Activated naive CD4-positive, alpha-beta T cell treated with anti-CD3 and anti-CD28 coated beads, Interleukin-2, amount 50 U/mL, for 24 hours (primary cell): Measurements from ENCODE around the gene CYLD.

ENCODE experiments used
- H3K27ac Mint-ChIP-seq: one replicate; pipeline ENCODE4 v1.8.0; 2021; ENCODE audit warnings: mild to moderate bottlenecking, mixed read lengths
- H3K27me3 Mint-ChIP-seq: one replicate; pipeline ENCODE4 v1.8.0; 2021; ENCODE audit warnings: mixed read lengths
- H3K36me3 Mint-ChIP-seq: one replicate; pipeline ENCODE4 v1.8.0; 2021; ENCODE audit warnings: mixed read lengths
- H3K4me1 Mint-ChIP-seq: one replicate; pipeline ENCODE4 v1.8.0; 2021; ENCODE audit warnings: mixed read lengths
- H3K4me3 Mint-ChIP-seq: one replicate; pipeline ENCODE4 v1.8.0; 2021; ENCODE audit warnings: mild to moderate bottlenecking, mixed read lengths
- H3K9me3 Mint-ChIP-seq: one replicate; pipeline ENCODE4 v1.8.0; 2021; ENCODE audit warnings: mixed read lengths

CYLD gene

DNA sequence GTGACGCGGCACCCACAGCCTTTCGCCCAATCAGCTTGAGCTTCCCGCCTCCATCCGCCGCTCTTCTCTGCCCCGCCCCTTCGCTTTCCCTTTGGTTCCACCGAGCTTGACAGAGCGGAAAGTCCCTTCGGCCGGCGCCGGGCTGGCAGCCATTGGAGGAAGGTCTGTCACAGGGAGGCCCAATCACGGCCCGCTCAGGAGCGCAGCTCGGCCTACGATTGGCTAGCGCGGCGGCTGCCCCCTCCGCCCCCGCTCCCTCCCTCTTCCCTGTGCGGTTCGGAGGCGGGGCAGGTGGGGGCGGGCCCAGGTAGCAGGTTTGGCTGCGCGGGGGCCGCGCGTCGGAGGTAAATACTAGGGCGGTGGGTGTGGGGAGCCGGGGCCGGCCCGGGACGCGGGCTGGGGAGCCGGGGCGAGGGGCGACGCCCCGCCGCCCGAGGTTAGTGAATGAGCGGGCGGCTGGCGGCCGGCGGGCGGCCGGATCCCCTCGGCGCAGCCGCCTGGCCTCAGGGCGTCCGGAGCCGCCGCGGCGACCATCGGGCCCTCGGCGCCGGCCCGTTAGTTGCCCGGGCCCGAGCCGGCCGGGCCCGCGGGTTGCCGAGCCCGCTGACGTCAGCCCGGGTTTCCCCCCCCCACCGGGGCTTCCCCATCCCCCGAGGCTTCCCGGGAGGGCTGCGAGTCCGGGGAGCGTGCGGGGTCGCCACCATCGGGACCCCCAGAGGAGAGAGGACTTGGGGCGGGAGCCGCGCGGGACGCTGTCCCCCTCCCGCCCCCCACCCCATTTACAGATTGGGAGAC, at the start of gene CYLD:
CYLD (plus strand) TSS at position 306 of the 795 bp plus-strand sequence. CDS start 7,613 bp downstream, outside the sequence.
- Mint-ChIP-seq H3K9me3 (no peaks in the 10 kb centered on the region), H3K27me3 (no peaks in the 10 kb centered on the region), H3K4me1 (peaks cover 55% of the 10 kb centered on the region), H3K27ac (peak within 1 kb of the TSS; percentile 96), H3K4me3 (peak within 1 kb of the TSS; percentile 93), H3K36me3 (peaks cover 12% of the 10 kb centered on the region)

DNA sequence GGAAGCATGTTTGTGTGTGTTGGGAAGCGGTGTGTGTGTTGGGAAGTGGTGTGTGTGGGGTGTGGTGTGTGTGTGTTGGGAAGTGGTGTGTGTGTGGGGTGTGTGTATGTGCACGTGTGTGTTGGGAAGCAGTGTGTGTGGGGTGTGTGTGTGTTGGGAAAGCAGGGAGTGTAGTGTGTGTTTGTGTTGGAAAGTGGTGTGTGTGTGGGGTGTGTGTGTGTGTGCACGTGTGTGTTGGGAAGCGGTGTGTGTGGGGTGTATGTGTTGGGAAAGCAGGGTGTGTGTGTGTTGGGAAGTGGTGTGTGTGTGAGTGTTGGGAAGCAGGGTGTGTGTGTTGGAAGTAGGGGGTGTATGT, 49.3 kb upstream of the CYLD start:
- peak overlapping the region; percentile 65 for H3K4me3 Mint-ChIP-seq
- H3K9me3 Mint-ChIP-seq, result no peaks in the 10 kb centered on the region
- no peaks in the 10 kb centered on the region for H3K27me3 Mint-ChIP-seq
- no peaks in the 10 kb centered on the region for H3K36me3 Mint-ChIP-seq
- peaks cover 54% of the 10 kb centered on the region for H3K4me1 Mint-ChIP-seq
- H3K27ac Mint-ChIP-seq, result peak overlapping the region; percentile 74

DNA sequence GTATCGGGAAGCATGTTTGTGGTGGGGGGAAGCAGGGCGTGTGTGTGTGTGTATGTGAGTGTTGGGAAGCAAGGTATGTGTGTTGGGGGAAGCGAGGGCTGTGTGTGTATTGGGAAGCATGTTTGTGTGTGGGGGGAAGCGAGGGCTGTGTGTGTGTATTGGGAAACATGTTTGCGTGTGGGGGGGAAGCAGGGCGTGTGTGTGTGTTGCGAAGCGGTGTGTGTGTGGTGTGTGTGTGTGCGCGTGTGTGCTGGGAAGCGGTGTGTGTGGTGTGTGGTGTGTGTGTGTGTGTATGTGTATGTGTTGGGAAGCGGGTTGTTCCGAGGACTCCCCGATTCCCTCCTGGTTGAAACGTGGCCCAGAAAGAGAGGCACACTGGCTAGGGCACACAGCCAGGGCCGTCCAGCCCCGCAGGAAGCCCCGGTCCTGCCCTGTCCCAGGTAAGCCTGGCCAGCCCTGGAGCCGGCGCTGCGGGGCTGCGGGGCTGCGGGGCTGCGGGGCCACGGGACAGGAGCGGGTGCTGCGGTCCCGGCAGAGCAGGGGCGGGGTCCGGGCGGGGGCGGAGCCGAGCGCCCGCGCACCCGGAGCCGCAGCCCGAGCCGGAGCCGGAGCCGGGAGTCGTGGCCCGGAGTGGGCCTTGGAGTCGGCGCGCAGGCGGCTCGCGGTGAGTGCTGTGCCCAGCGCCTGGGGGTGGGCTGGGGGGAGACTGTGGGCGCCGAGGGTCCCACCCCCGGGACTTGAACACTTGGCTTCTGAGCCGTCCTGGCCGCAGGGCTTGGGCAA, 48.7 kb upstream of the CYLD start, which contains the start of gene NOD2:
NOD2 (plus strand) TSS at position 608 of the 783 bp plus-strand sequence. CDS start 5,890 bp downstream, outside the sequence.
- no peaks in the 10 kb centered on the region for H3K9me3 Mint-ChIP-seq
- peak within 1 kb of the TSS; percentile 74 for H3K27ac Mint-ChIP-seq
- no peaks in the 10 kb centered on the region for H3K36me3 Mint-ChIP-seq
- H3K27me3 Mint-ChIP-seq, result no peaks in the 10 kb centered on the region
- peak within 1 kb of the TSS; percentile 73 for H3K4me3 Mint-ChIP-seq
- H3K4me1 Mint-ChIP-seq, result peaks cover 60% of the 10 kb centered on the region

DNA sequence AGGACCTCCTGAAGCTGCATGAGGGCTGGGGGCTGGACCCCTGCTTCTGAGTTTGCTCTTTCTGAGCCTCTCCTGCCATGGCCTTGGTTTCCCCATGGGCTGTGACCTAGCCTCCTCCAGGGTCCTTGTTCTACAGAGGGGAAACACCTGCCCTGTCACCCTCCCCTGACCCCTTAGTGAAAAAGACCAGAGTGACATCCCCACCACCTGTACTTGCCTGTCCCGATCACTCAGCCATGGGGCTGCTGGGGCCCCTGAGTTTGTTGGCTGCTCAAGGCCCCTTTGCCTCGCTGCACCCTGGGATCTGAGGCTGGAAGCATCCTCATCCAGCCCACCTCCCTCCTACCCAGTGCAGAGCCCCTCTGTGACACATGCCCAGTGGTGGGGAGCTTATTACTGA, 47.7 kb upstream of the CYLD start:
- peak overlapping the region; percentile 71 for H3K27ac Mint-ChIP-seq
- H3K27me3 Mint-ChIP-seq, result no peaks in the 10 kb centered on the region
- H3K9me3 Mint-ChIP-seq, result no peaks in the 10 kb centered on the region
- H3K4me1 Mint-ChIP-seq, result peaks cover 66% of the 10 kb centered on the region
- no peaks in the 10 kb centered on the region for H3K36me3 Mint-ChIP-seq
- peak overlapping the region; percentile 73 for H3K4me3 Mint-ChIP-seq

- Mint-ChIP-seq H3K36me3 (no peaks in the 10 kb centered on the region), H3K9me3 (no peaks in the 10 kb centered on the region), H3K27me3 (no peaks in the 10 kb centered on the region), H3K27ac (peak overlapping the region; percentile 31), H3K4me1 (peaks cover 77% of the 10 kb centered on the region), H3K4me3 (no peak overlapping the region)
Measured at GRCh38 chr16:50695017-50696000, 46.6 kb upstream of the CYLD start.

DNA sequence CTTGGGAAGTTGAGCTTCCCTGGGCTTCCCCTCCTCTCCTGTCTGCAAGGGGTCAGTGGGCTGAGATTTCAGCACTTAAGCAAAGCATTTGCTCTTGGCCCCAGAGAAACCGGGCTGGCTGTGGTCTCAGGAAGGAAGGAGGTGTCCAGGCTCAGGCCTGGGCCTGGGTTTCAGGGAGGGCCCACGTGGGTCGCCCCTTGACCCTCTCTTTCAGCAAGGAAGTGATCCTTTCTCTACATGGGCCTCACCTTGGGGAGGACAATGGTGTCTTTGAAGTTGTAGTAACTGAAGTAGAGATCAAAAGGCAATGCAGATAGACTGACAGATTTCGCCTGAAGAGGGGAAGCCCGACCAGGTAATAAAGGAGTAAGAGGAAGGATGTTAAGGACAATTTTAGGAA, 45.8 kb upstream of the CYLD start:
- Mint-ChIP-seq H3K27ac (no peak overlapping the region), H3K27me3 (no peaks in the 10 kb centered on the region), H3K9me3 (no peaks in the 10 kb centered on the region), H3K4me1 (peaks cover 75% of the 10 kb centered on the region), H3K4me3 (no peak overlapping the region), H3K36me3 (no peaks in the 10 kb centered on the region)

DNA sequence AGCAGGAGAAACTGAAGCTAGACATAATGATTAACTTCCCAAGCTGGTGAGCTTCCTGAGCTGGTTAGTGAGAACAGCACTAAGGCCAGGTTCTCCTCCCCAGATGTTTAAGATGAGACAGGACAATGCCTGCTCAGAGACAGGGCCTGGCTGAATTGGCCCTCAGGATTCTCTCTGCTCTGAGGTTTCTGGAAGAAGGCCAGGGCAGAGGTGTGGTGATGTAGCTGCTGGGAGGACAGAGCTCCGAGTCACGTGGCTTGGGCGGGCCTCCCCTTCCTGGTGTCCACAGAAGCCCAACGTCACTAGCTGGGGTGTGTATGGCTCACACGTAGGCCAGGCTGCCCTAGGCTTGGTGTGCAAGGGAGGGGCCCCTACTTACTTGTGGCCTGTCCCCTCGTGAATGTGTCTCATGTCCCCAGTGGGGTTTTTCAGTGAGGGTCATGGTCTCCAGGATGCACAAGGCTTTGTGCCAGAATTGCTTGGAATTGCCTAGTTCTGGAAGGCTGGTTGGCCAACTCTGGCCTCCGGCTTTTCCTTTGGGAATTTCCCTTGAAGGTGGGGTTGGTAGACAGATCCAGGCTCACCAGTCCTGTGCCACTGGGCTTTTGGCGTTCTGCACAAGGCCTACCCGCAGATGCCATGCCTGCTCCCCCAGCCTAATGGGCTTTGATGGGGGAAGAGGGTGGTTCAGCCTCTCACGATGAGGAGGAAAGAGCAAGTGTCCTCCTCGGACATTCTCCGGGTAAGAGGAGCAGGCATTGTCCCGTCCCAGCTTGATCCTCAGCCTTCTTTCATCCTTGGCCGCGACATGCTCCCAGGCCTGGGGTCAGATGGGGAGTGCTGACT, 45.1 kb upstream of the CYLD start:
- no peaks in the 10 kb centered on the region for H3K36me3 Mint-ChIP-seq
- no peaks in the 10 kb centered on the region for H3K9me3 Mint-ChIP-seq
- H3K27me3 Mint-ChIP-seq, result no peaks in the 10 kb centered on the region
- no peak overlapping the region for H3K4me3 Mint-ChIP-seq
- H3K4me1 Mint-ChIP-seq, result peaks cover 75% of the 10 kb centered on the region
- H3K27ac Mint-ChIP-seq, result no peak overlapping the region

DNA sequence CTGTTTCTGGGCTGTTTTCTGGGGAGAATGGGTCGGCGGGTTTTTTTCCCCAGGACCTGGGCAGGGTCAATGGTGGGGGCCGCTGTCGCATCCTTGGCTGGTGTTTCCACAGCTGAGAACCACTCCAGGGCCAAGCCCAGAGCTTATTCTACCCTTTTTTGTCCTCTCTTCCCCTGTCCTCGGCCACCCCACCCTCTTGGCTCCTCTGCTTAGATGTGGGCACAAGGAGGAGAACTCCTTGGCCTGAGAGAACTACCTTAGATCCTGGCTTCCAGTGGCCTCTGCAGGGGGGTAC, 44.5 kb upstream of the CYLD start:
- Mint-ChIP-seq H3K27me3 (no peaks in the 10 kb centered on the region), H3K27ac (no peak overlapping the region), H3K4me1 (peaks cover 71% of the 10 kb centered on the region), H3K4me3 (peak overlapping the region; percentile 78), H3K36me3 (no peaks in the 10 kb centered on the region), H3K9me3 (no peaks in the 10 kb centered on the region)

- peak overlapping the region; percentile 70 for H3K27ac Mint-ChIP-seq
- H3K27me3 Mint-ChIP-seq, result no peaks in the 10 kb centered on the region
- H3K4me1 Mint-ChIP-seq, result peaks cover 64% of the 10 kb centered on the region
- H3K36me3 Mint-ChIP-seq, result no peaks in the 10 kb centered on the region
- H3K4me3 Mint-ChIP-seq, result peak overlapping the region; percentile 78
- H3K9me3 Mint-ChIP-seq, result no peaks in the 10 kb centered on the region
Measured at GRCh38 chr16:50697881-50698767, 43.8 kb upstream of the CYLD start.

GRCh38 chr16:50699326-50700159, 42.3 kb upstream of the CYLD start:
- H3K4me1 Mint-ChIP-seq, result peaks cover 55% of the 10 kb centered on the region
- no peaks in the 10 kb centered on the region for H3K27me3 Mint-ChIP-seq
- H3K36me3 Mint-ChIP-seq, result peaks cover 4% of the 10 kb centered on the region
- H3K9me3 Mint-ChIP-seq, result no peaks in the 10 kb centered on the region
- H3K4me3 Mint-ChIP-seq, result peak overlapping the region; percentile 37
- peak overlapping the region; percentile 79 for H3K27ac Mint-ChIP-seq

DNA sequence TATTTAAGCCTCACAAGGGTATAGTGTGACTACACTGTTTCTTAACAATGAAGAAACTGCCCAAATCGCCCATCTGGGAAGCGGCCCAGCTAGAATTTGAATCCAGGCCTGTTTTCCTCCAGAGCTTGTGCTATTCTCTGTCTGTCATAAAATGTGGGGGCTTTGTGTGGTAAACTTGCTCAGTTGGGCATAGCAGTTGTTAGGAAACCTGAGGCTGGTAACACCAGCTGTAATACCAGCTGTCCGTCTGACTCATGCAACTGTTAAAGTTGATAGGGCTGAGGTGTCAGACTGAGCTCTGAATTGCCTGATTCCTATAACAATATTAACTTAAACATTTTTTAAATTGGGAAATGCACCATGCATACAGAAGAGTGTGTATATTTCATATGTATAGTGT, 39.2 kb upstream of the CYLD start:
- no peaks in the 10 kb centered on the region for H3K27me3 Mint-ChIP-seq
- peaks cover 33% of the 10 kb centered on the region for H3K4me1 Mint-ChIP-seq
- H3K9me3 Mint-ChIP-seq, result peaks cover 13% of the 10 kb centered on the region
- H3K27ac Mint-ChIP-seq, result no peak overlapping the region
- H3K36me3 Mint-ChIP-seq, result peaks cover 15% of the 10 kb centered on the region
- no peak overlapping the region for H3K4me3 Mint-ChIP-seq

- Mint-ChIP-seq H3K4me1 (peaks cover 32% of the 10 kb centered on the region), H3K9me3 (peaks cover 13% of the 10 kb centered on the region), H3K36me3 (peaks cover 15% of the 10 kb centered on the region), H3K27ac (no peak overlapping the region), H3K27me3 (no peaks in the 10 kb centered on the region), H3K4me3 (no peak overlapping the region)
Measured at GRCh38 chr16:50704245-50704644, 37.6 kb upstream of the CYLD start.

- no peak overlapping the region for H3K4me3 Mint-ChIP-seq
- no peak overlapping the region for H3K27ac Mint-ChIP-seq
- H3K4me1 Mint-ChIP-seq, result peaks cover 32% of the 10 kb centered on the region
- peaks cover 13% of the 10 kb centered on the region for H3K9me3 Mint-ChIP-seq
- H3K36me3 Mint-ChIP-seq, result peaks cover 15% of the 10 kb centered on the region
- H3K27me3 Mint-ChIP-seq, result no peaks in the 10 kb centered on the region
Measured at GRCh38 chr16:50705436-50706110, 36.3 kb upstream of the CYLD start.
